ENCODE data around the gene PUS1.
"Not testable (repeated sequence)": the region's sequence is repeated elsewhere in the genome, so short reads cannot be mapped to it uniquely, and the experiment has no call there.

Gene PUS1

GRCh38 chr12:131959641-131960589, 30.8 kb downstream of the PUS1 start:
- no peak for DNase-seq (ENCODE audit: low spot score)

GRCh38 chr12:131960590-131961325, 31.7 kb downstream of the PUS1 start:
- not testable (repeated sequence) for DNase-seq (ENCODE audit: low spot score)

- not testable (repeated sequence) for DNase-seq (ENCODE audit: low spot score)
These were observed 32.3 kb downstream of the PUS1 start for GRCh38 chr12:131961328-131961727.

- no peak for DNase-seq (ENCODE audit: low spot score)
These were observed 33.0 kb downstream of the PUS1 start for GRCh38 chr12:131962069-131962468.

GRCh38 chr12:131963381-131963780, 34.3 kb downstream of the PUS1 start:
- peak; percentile 56 for DNase-seq (ENCODE audit: low spot score)

- DNase-seq (ENCODE audit: low spot score) = no peak
These were observed 36.0 kb downstream of the PUS1 start for GRCh38 chr12:131965073-131965472.

- no peak for DNase-seq (ENCODE audit: low spot score)
These were observed 42.1 kb downstream of the PUS1 start for GRCh38 chr12:131971226-131971625.

- DNase-seq (ENCODE audit: low spot score) = no peak
These were observed 46.2 kb downstream of the PUS1 start for GRCh38 chr12:131975228-131975627.

- no peak for DNase-seq (ENCODE audit: low spot score)
These were observed 50.5 kb downstream of the PUS1 start for GRCh38 chr12:131979606-131980005.

- DNase-seq (ENCODE audit: low spot score) = no peak
These were observed 51.2 kb downstream of the PUS1 start for GRCh38 chr12:131980263-131980662.

GRCh38 chr12:131981388-131981787, 52.3 kb downstream of the PUS1 start:
- no peak for DNase-seq (ENCODE audit: low spot score)

GRCh38 chr12:131982041-131982440, 53.0 kb downstream of the PUS1 start:
- DNase-seq (ENCODE audit: low spot score) = no peak

- no peak for DNase-seq (ENCODE audit: low spot score)
These were observed 54.0 kb downstream of the PUS1 start for GRCh38 chr12:131983026-131983425.

- DNase-seq (ENCODE audit: low spot score) = no peak
These were observed 54.5 kb downstream of the PUS1 start for GRCh38 chr12:131983554-131983953.

- no peak for DNase-seq (ENCODE audit: low spot score)
These were observed 55.3 kb downstream of the PUS1 start for GRCh38 chr12:131984334-131984733.

GRCh38 chr12:131985510-131985875, 56.4 kb downstream of the PUS1 start:
- DNase-seq (ENCODE audit: low spot score) = not testable (repeated sequence)

- DNase-seq (ENCODE audit: low spot score) = no peak
These were observed 57.3 kb downstream of the PUS1 start for GRCh38 chr12:131986361-131986760.

GRCh38 chr12:131986910-131987309, 57.8 kb downstream of the PUS1 start:
- DNase-seq (ENCODE audit: low spot score) = no peak

GRCh38 chr12:131987552-131987951, 58.5 kb downstream of the PUS1 start:
- DNase-seq (ENCODE audit: low spot score) = no peak

GRCh38 chr12:131988054-131988796, 59.1 kb downstream of the PUS1 start:
- no peak for DNase-seq (ENCODE audit: low spot score)

GRCh38 chr12:131989021-131989420, 59.9 kb downstream of the PUS1 start:
- DNase-seq (ENCODE audit: low spot score) = no peak
